Measurements from ENCODE around the gene ANTKMT. TPM values are rescaled to one million over a fixed set of nuclear protein-coding genes. Genes with fewer than 3 reads are reported as not detected.

Gene ANTKMT
- total RNA-seq, 1 experiment from 2014 or later, result 49.6 TPM

DNA sequence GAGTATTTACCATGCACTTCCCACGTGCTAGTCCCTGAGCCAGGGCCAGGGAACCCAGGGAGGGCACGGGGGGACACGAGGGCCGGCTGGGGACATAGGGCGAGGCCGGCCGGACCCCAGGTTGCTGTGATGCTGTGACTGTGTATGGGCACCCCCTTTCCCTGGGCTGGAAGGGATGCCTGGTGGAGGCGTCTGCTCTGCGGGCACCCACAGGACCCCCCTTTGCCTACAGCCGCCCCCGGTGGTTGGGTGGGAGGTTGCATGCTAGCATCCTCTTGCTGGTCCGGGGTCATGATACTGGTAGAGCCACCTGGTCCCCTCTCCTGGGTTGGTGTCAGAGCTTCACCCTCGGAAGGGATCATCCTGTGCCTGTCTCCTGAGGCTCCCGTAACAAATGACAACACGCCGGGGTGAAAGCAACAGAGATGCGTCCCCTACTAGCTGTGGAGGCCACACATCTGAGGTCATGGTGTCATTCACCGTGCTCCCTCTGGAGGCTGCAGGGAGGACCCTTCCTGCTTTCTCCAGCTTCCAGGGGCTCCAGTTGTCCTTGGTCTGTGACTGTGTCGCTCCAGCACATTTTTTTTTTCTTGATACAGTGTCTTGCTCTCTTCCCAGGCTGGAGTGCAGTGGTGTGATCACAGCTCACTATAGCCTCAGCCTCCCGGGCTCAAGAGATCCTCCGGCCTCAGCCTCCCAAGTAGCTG lies 23.0 kb downstream of the ANTKMT start:
- intact Hi-C loops (cut with micrococcal nuclease; ENCODE audit: unreplicated experiment), result no loop called here
- H3K27ac Mint-ChIP-seq (ENCODE audit: unreplicated experiment), result no peak overlapping the region
- H3K4me1 Mint-ChIP-seq (ENCODE audit: low read depth, unreplicated experiment), result no peaks in the 10 kb centered on the region
- no peak overlapping the region for H3K4me3 Mint-ChIP-seq (ENCODE audit: low read depth, unreplicated experiment)
- no peak for DNase-seq
- TF ChIP-seq, protein P1, sequence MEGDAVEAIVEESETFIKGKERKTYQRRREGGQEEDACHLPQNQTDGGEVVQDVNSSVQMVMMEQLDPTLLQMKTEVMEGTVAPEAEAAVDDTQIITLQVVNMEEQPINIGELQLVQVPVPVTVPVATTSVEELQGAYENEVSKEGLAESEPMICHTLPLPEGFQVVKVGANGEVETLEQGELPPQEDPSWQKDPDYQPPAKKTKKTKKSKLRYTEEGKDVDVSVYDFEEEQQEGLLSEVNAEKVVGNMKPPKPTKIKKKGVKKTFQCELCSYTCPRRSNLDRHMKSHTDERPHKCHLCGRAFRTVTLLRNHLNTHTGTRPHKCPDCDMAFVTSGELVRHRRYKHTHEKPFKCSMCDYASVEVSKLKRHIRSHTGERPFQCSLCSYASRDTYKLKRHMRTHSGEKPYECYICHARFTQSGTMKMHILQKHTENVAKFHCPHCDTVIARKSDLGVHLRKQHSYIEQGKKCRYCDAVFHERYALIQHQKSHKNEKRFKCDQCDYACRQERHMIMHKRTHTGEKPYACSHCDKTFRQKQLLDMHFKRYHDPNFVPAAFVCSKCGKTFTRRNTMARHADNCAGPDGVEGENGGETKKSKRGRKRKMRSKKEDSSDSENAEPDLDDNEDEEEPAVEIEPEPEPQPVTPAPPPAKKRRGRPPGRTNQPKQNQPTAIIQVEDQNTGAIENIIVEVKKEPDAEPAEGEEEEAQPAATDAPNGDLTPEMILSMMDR (IDR thresholded peaks at IDR 0.05; ENCODE audit: unreplicated experiment), result peak; percentile 14
- CTCF ChIA-PET, result no interaction called here
- H3K9me3 Mint-ChIP-seq (ENCODE audit: low read depth, unreplicated experiment), result no peaks in the 10 kb centered on the region
- BruUV-seq (replicated peaks), result no TSS peak
- H3K27me3 Mint-ChIP-seq (ENCODE audit: unreplicated experiment), result peaks cover 14% of the 10 kb centered on the region
- H3K36me3 Mint-ChIP-seq (ENCODE audit: insufficient read depth, unreplicated experiment), result peaks cover 46% of the 10 kb centered on the region

DNA sequence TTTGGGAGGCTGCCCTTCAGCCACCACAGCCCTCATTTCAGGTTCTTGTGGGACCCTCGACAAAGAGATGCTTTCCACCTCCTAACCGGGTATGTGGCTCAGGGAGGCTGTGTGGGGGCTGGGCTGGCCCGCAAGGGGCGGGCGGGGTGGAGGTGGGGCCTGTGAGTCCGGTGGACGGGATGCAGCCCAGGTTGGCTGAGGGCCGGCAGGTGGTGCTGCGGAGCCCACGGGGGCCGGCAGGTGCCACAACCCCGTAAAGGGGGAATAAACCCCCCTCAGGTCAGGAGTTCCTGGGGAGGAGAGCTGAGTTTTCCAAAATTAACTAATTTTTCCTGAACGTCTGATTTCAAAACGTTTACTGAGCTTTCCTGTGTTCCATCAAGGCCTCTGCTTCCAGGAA lies 24.8 kb downstream of the ANTKMT start:
- Mint-ChIP-seq H3K36me3 (ENCODE audit: insufficient read depth, unreplicated experiment) (peaks cover 28% of the 10 kb centered on the region), H3K9me3 (ENCODE audit: low read depth, unreplicated experiment) (no peaks in the 10 kb centered on the region), H3K27ac (ENCODE audit: unreplicated experiment) (no peak overlapping the region), H3K4me1 (ENCODE audit: low read depth, unreplicated experiment) (no peaks in the 10 kb centered on the region), H3K27me3 (ENCODE audit: unreplicated experiment) (peaks cover 20% of the 10 kb centered on the region), H3K4me3 (ENCODE audit: low read depth, unreplicated experiment) (no peak overlapping the region)
- BruUV-seq (replicated peaks), result no TSS peak
- intact Hi-C loops (cut with micrococcal nuclease; ENCODE audit: unreplicated experiment), result no loop called here
- CTCF ChIA-PET, result interaction anchor here (1.3 kb wide), 1 partner anchor 15 kb away, joined by 4 read pairs; the partner anchor contains the start of gene MSLN
- peak; percentile 74 for DNase-seq
- TF ChIP-seq, protein P1 (IDR thresholded peaks at IDR 0.05; ENCODE audit: unreplicated experiment), result peak; percentile 81

DNA sequence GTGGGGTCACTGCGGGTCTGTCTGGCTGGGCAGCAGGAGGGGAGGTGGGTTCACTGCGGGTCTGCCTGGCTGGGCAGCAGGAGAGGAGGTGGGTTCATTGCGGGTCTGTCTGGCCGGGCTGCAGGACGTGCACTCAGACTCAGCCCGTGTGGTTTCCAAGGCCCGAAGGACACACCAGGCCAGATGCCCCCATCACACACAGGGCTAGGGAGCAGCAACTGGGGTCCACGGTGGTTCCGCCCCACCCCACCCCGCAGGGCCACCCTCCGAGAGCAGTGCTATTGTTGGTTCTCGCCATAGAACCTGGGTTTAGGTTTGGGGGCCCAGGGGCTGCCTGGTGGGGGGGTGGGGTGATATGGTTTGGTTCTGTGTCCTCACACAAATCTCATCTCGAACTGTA lies 25.7 kb downstream of the ANTKMT start:
- no peak for DNase-seq
- intact Hi-C loops (cut with micrococcal nuclease; ENCODE audit: unreplicated experiment), result no loop called here
- peaks cover under 1% of the 10 kb centered on the region for H3K4me1 Mint-ChIP-seq (ENCODE audit: low read depth, unreplicated experiment)
- H3K36me3 Mint-ChIP-seq (ENCODE audit: insufficient read depth, unreplicated experiment), result peaks cover 19% of the 10 kb centered on the region
- H3K4me3 Mint-ChIP-seq (ENCODE audit: low read depth, unreplicated experiment), result no peak overlapping the region
- TF ChIP-seq, protein P1 (IDR thresholded peaks at IDR 0.05; ENCODE audit: unreplicated experiment), result no peak
- no TSS peak for BruUV-seq (replicated peaks)
- H3K9me3 Mint-ChIP-seq (ENCODE audit: low read depth, unreplicated experiment), result no peaks in the 10 kb centered on the region
- H3K27ac Mint-ChIP-seq (ENCODE audit: unreplicated experiment), result no peak overlapping the region
- H3K27me3 Mint-ChIP-seq (ENCODE audit: unreplicated experiment), result peaks cover 29% of the 10 kb centered on the region
- CTCF ChIA-PET, result interaction anchor here (0.5 kb wide), 1 partner anchor 27 kb away, joined by 3 read pairs; no protein-coding TSS in a partner anchor

DNA sequence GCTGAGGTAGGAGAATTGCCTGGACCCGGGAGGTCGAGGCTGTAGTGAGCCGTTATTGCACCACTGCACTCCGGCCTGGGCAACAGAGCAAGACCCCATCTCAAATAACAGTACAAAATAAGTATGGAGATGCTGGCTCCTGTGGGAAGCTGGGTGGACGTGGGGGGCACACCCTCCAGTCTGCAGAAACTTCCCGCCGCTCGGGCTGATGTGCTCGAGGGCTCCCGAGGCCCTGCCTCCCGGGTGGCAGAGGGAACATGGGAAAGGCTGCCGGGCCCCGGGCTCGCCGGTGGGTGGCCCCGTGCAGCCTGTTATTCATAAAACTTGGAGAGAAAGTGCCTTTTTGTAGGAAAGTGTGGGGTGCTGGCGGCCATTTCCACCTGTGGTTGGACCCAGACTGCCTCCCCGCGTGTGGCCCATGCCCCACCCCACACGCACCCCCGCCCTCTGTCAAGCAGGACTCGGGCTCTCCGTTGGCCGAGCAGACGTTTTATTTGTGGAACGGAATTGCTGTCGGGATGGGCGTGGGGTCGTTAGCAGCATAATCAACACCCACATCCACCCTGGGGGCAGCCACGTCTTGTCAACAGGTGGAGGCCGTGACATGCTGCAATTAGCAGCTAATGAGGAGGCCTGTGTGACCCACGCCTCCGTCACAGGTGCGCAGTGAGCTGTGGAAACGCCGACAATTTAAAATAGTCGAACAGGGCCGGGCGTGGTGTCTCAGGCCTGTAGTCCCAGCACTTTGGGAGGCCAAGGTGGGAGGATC lies 27.2 kb downstream of the ANTKMT start:
- DNase-seq, result no peak
- BruUV-seq (replicated peaks), result no TSS peak
- Mint-ChIP-seq H3K27me3 (ENCODE audit: unreplicated experiment) (peaks cover 45% of the 10 kb centered on the region), H3K4me3 (ENCODE audit: low read depth, unreplicated experiment) (no peak overlapping the region), H3K27ac (ENCODE audit: unreplicated experiment) (no peak overlapping the region), H3K36me3 (ENCODE audit: insufficient read depth, unreplicated experiment) (peaks cover 12% of the 10 kb centered on the region), H3K9me3 (ENCODE audit: low read depth, unreplicated experiment) (no peaks in the 10 kb centered on the region), H3K4me1 (ENCODE audit: low read depth, unreplicated experiment) (peaks cover 12% of the 10 kb centered on the region)
- TF ChIP-seq, protein P1 (IDR thresholded peaks at IDR 0.05; ENCODE audit: unreplicated experiment), result no peak
- CTCF ChIA-PET, result interaction anchor here (0.6 to 0.9 kb wide), 2 partner anchors 13 to 297 kb away, joined by 3 to 5 read pairs; partner anchors contain the start of gene MSLN
- intact Hi-C loops (cut with micrococcal nuclease; ENCODE audit: unreplicated experiment), result no loop called here

All from Calu3 (cell line).